OCI-LY1 (cell line): ENCODE data around the gene AIMP1.

Experiments
- H2AFZ ChIP-seq: fragments of 200-600 bp; sonication (generic), shearing (Covaris generic); 2 replicates; pipeline ENCODE4 v1.6.0; 2014; ENCODE audit warnings: antibody characterized with exemption, mild to moderate bottlenecking, low read length
- H3F3A ChIP-seq: fragments of 200-600 bp; sonication (generic), shearing (Covaris generic); 2 replicates; pipeline ENCODE4 v1.6.0; 2014; ENCODE audit warnings: mild to moderate bottlenecking, antibody characterized with exemption, low read length, moderate library complexity; ENCODE audit not compliant: insufficient read depth
- H3K27ac ChIP-seq: fragments of 200-600 bp; sonication (generic); 2 replicates; pipeline ENCODE4 v1.5.1; 2014; ENCODE audit warnings: low read length, mixed run types, mild to moderate bottlenecking, low read depth; ENCODE audit not compliant: poor library complexity, severe bottlenecking
- H3K27me3 ChIP-seq: fragments of 200-600 bp; sonication (generic); 2 replicates; pipeline ENCODE4 v1.6.0; 2014; ENCODE audit warnings: antibody characterized with exemption, mild to moderate bottlenecking, low read length, moderate library complexity; ENCODE audit not compliant: insufficient read depth
- H3K36me3 ChIP-seq: fragments of 200-600 bp; sonication (generic); 2 replicates; pipeline ENCODE4 v1.6.1; 2014; ENCODE audit warnings: mild to moderate bottlenecking, antibody characterized with exemption, low read length, moderate library complexity, mixed read lengths; ENCODE audit not compliant: insufficient read depth
- H3K4me1 ChIP-seq: fragments of 200-600 bp; sonication (generic); 2 replicates; pipeline ENCODE4 v1.5.1; 2014; ENCODE audit warnings: mild to moderate bottlenecking, low read length, moderate library complexity; ENCODE audit not compliant: insufficient read depth, severe bottlenecking
- H3K4me2 ChIP-seq: fragments of 200-600 bp; sonication (generic), shearing (Covaris generic); 2 replicates; pipeline ENCODE4 v1.6.1; 2014; ENCODE audit warnings: low read length
- H3K4me3 ChIP-seq: fragments of 200-600 bp; sonication (generic); 2 replicates; pipeline ENCODE4 v1.5.1; 2014; ENCODE audit warnings: low read length, low read depth, mild to moderate bottlenecking, mixed read lengths; ENCODE audit not compliant: poor library complexity, severe bottlenecking
- H3K79me2 ChIP-seq: fragments of 200-600 bp; shearing (Covaris generic); 2 replicates; pipeline ENCODE4 v1.6.1; 2016; ENCODE audit warnings: mixed run types, low read length, mixed read lengths; ENCODE audit not compliant: insufficient read depth
- H3K9ac ChIP-seq: fragments of 200-600 bp; sonication (generic), shearing (Covaris generic); 2 replicates; pipeline ENCODE4 v1.6.1; 2014; ENCODE audit warnings: mild to moderate bottlenecking, low read length, mixed read lengths
- H3K9me2 ChIP-seq: fragments of 200-600 bp; sonication (generic), shearing (Covaris generic); 2 replicates; pipeline ENCODE4 v1.6.1; 2014; ENCODE audit warnings: low read depth, mild to moderate bottlenecking, low read length, mixed read lengths
- H3K9me3 ChIP-seq: fragments of 200-600 bp; shearing (Covaris generic); 2 replicates; pipeline ENCODE4 v1.6.1; 2014; ENCODE audit warnings: low read length, mixed read lengths
- H4K20me1 ChIP-seq: fragments of 200-600 bp; sonication (generic), shearing (Covaris generic); 2 replicates; pipeline ENCODE4 v1.6.0; 2016; ENCODE audit warnings: mild to moderate bottlenecking, low read length; ENCODE audit not compliant: insufficient read depth
- EZH2 ChIP-seq: fragments of 200-600 bp; sonication (generic), shearing (Covaris generic); IDR thresholded peaks from 2 replicates; pipeline ENCODE4 v1.8.0; 2017; ENCODE audit warnings: borderline replicate concordance, mixed run types, mild to moderate bottlenecking, antibody characterized with exemption, low read length, moderate library complexity, mixed read lengths
- TF ChIP-seq, protein P1 (sequence below): fragments of 200-600 bp; sonication (generic), shearing (Covaris generic); IDR thresholded peaks from 2 replicates; pipeline ENCODE4 v1.5.1; 2017; ENCODE audit warnings: mild to moderate bottlenecking, antibody characterized with exemption, low read length, moderate library complexity, mixed read lengths

Gene AIMP1

GRCh38 chr4:106325800-106326199 is 9.4 kb downstream of the AIMP1 start:
- Histone ChIP-seq H3K27ac (no peak overlapping the region), H3K9ac (no peak overlapping the region), H3K4me2 (no peak overlapping the region), H2AFZ (no peak overlapping the region), H3K9me2 (no peaks in the 10 kb centered on the region), H3K4me3 (no peak overlapping the region), H3K27me3 (no peaks in the 10 kb centered on the region), H3K4me1 (no peaks in the 10 kb centered on the region), H3K79me2 (peaks cover 6% of the 10 kb centered on the region; the same call in 1 of the 2 replicates), H3K36me3 (peaks cover 46% of the 10 kb centered on the region), H4K20me1 (no peaks in the 10 kb centered on the region), H3F3A (no peaks in the 10 kb centered on the region; the same call in 1 of the 2 replicates), H3K9me3 (no peaks in the 10 kb centered on the region)
- no peak for TF ChIP-seq EZH2
- TF ChIP-seq, protein P1, sequence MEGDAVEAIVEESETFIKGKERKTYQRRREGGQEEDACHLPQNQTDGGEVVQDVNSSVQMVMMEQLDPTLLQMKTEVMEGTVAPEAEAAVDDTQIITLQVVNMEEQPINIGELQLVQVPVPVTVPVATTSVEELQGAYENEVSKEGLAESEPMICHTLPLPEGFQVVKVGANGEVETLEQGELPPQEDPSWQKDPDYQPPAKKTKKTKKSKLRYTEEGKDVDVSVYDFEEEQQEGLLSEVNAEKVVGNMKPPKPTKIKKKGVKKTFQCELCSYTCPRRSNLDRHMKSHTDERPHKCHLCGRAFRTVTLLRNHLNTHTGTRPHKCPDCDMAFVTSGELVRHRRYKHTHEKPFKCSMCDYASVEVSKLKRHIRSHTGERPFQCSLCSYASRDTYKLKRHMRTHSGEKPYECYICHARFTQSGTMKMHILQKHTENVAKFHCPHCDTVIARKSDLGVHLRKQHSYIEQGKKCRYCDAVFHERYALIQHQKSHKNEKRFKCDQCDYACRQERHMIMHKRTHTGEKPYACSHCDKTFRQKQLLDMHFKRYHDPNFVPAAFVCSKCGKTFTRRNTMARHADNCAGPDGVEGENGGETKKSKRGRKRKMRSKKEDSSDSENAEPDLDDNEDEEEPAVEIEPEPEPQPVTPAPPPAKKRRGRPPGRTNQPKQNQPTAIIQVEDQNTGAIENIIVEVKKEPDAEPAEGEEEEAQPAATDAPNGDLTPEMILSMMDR, result no peak

DNA sequence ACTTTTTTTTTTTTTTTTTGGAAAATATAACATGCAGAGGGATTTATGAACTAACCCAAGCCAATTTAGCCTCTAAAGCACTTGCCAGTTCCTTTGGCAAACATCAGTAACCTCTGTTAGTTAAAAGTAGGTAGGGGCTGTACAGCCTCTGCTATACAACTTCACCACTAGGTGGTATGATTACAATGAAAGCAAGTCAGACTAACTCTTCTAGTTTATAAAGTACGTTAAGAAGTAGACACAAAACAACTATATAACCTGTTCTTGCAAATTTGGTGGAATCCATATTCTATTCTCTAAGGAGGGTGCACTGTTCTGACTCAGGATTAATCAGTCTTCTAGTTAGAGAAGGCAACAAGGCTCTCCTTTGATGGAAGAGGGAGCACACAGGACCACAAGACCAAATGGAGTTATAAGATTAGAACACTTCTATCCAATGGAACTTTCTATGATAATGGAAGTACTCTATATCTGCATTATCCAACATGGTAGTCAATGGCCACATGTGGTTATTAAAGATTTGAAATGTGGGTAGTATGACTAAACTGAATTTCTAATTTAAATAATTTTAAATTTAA is 12.8 kb downstream of the AIMP1 start:
- no peaks in the 10 kb centered on the region; the same call in 1 of the 2 replicates for H3F3A ChIP-seq
- no peaks in the 10 kb centered on the region for H3K4me1 ChIP-seq
- no peak overlapping the region for H2AFZ ChIP-seq
- H3K27ac ChIP-seq, result no peak overlapping the region
- no peaks in the 10 kb centered on the region for H3K27me3 ChIP-seq
- H4K20me1 ChIP-seq, result no peaks in the 10 kb centered on the region
- no peak overlapping the region for H3K4me2 ChIP-seq
- no peak overlapping the region for H3K9ac ChIP-seq
- no peaks in the 10 kb centered on the region for H3K79me2 ChIP-seq
- no peaks in the 10 kb centered on the region for H3K9me2 ChIP-seq
- no peak overlapping the region for H3K4me3 ChIP-seq
- no peaks in the 10 kb centered on the region for H3K9me3 ChIP-seq
- H3K36me3 ChIP-seq, result peaks cover 69% of the 10 kb centered on the region
- no peak for TF ChIP-seq EZH2
- TF ChIP-seq, protein P1, result peak; percentile 69

- peaks cover 80% of the 10 kb centered on the region for H3K36me3 ChIP-seq
These were observed 16.8 kb downstream of the AIMP1 start for GRCh38 chr4:106333186-106333585.

More at GRCh38 chr4:106333186-106333585, 16.8 kb downstream of the AIMP1 start:
- H3K9me3 ChIP-seq, result no peaks in the 10 kb centered on the region
- no peaks in the 10 kb centered on the region for H3K9me2 ChIP-seq
- H3K27ac ChIP-seq, result no peak overlapping the region
- H3K4me3 ChIP-seq, result no peak overlapping the region
- H3K27me3 ChIP-seq, result no peaks in the 10 kb centered on the region
- H3K4me2 ChIP-seq, result no peak overlapping the region
- no peak for TF ChIP-seq EZH2
- TF ChIP-seq, protein P1, result no peak
- H3K79me2 ChIP-seq, result no peaks in the 10 kb centered on the region
- no peak overlapping the region for H3K9ac ChIP-seq
- no peaks in the 10 kb centered on the region for H4K20me1 ChIP-seq
- no peaks in the 10 kb centered on the region; the same call in 1 of the 2 replicates for H3F3A ChIP-seq
- no peaks in the 10 kb centered on the region for H3K4me1 ChIP-seq
- H2AFZ ChIP-seq, result no peak overlapping the region
